Left ventricle myocardium inferior (tissue), 1 donor: Measurements from ENCODE around the gene SHROOM2. TPM values are rescaled to one million over a fixed set of nuclear protein-coding genes. Genes with fewer than 3 reads are reported as not detected.

Experiments
- DNase-seq: peaks from one replicate; pipeline ENCODE4 v3.0.0-alpha.2; 2020
- H3K27ac ChIP-seq: fragments of 200-600 bp; replicated peaks from 2 replicates; pipeline ENCODE4 v1.8.0; 2021
- H3K27me3 ChIP-seq: fragments of 200-600 bp; 2 replicates; pipeline ENCODE4 v1.8.0; 2021; ENCODE audit warnings: low read depth
- H3K36me3 ChIP-seq: fragments of 200-600 bp; 2 replicates; pipeline ENCODE4 v1.8.0; 2021
- H3K4me1 ChIP-seq: fragments of 200-600 bp; 2 replicates; pipeline ENCODE4 v1.8.0; 2021
- H3K4me3 ChIP-seq: fragments of 200-600 bp; 2 replicates; pipeline ENCODE4 v1.8.0; 2021; ENCODE audit warnings: mild to moderate bottlenecking, moderate library complexity
- H3K9me3 ChIP-seq: fragments of 200-600 bp; replicated peaks from 2 replicates; pipeline ENCODE4 v1.8.0; 2021
- intact Hi-C: fragments of 100-400 bp; cut with micrococcal nuclease; formaldehyde crosslinking; loops from one replicate; pipeline ENCODE4 v1.11.0; 2022
- total RNA-seq: library from RNA; stranded (reverse); fragmentation: NEBNext Ultra II Directional; extraction: Animal tissue kit (Norgen Biotek cat#: 25700); gene quantifications from one replicate; pipeline ENCODE4 v1.2.1, GENCODE V29; 2021
- TF ChIP-seq, protein P1 (sequence below): fragments of 200-600 bp; IDR thresholded peaks from 2 replicates; pipeline ENCODE4 v1.8.0; 2021; ENCODE audit warnings: antibody characterized with exemption, mild to moderate bottlenecking, borderline replicate concordance
- donor health status: DM: no; HTN: yes; CAD: no; lungs with severe emphysema.

The SHROOM2 gene
- total RNA-seq, 1 donor from 2014 or later = 0.71 TPM

DNA sequence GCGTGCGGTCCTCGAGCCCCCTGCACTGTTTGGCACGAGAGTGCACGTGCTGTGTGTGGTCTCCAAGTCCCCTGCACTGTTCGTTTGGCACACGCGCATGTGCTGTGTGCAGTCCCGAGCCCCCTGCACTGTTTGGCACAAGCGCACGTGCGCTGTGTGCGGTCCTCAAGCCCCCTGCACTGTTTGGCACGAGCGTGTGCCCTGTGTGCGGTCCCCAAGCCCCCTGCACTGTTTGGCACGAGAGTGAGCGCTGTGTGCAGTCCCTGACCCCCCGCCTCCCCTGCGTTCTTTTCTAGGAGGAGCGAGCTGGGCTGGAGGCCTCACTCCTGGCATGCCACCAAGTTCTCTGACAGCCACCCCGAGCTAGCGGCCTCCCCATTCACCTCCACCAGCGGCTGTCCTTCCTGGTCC is 104.5 kb downstream of the SHROOM2 start:
- H3K27me3 ChIP-seq = no peaks in the 10 kb centered on the region
- H3K4me1 ChIP-seq = no peaks in the 10 kb centered on the region
- no peaks in the 10 kb centered on the region for H3K9me3 ChIP-seq
- intact Hi-C loops = no loop called here
- TF ChIP-seq, protein P1, sequence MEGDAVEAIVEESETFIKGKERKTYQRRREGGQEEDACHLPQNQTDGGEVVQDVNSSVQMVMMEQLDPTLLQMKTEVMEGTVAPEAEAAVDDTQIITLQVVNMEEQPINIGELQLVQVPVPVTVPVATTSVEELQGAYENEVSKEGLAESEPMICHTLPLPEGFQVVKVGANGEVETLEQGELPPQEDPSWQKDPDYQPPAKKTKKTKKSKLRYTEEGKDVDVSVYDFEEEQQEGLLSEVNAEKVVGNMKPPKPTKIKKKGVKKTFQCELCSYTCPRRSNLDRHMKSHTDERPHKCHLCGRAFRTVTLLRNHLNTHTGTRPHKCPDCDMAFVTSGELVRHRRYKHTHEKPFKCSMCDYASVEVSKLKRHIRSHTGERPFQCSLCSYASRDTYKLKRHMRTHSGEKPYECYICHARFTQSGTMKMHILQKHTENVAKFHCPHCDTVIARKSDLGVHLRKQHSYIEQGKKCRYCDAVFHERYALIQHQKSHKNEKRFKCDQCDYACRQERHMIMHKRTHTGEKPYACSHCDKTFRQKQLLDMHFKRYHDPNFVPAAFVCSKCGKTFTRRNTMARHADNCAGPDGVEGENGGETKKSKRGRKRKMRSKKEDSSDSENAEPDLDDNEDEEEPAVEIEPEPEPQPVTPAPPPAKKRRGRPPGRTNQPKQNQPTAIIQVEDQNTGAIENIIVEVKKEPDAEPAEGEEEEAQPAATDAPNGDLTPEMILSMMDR = no peak
- H3K36me3 ChIP-seq = no peaks in the 10 kb centered on the region
- H3K27ac ChIP-seq = no peak overlapping the region
- no peak overlapping the region for H3K4me3 ChIP-seq
- DNase-seq = no peak

DNA sequence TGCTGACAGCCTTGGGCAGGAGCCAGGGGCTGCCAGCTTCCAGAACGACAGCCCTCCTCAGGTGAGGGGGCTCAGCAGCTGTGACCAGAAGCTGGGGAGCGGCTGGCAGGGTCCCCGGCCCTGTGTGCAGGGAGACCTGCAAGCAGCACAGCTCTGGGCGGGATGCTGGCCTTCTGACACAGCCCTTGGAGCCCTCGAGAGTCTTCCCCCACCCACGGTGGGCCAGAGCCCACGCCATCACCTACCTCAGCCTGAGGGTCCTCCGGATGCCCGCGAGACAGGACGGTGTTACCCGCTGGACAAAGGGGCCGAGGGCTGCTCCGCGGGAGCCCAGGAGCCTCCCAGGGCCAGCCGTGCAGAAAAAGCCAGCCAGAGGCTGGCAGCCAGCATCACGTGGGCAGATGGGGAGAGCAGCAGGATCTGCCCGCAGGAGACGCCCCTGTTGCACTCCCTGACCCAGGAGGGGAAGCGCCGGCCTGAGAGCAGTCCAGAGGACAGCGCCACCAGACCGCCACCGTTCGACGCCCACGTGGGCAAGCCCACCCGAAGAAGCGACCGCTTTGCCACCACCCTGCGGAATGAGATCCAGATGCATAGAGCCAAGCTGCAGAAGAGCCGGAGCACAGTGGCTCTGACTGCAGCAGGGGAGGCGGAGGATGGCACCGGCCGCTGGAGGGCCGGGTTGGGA is 109.1 kb downstream of the SHROOM2 start:
- DNase-seq = no peak
- H3K4me3 ChIP-seq = no peak overlapping the region
- H3K4me1 ChIP-seq = no peaks in the 10 kb centered on the region
- no peaks in the 10 kb centered on the region for H3K27me3 ChIP-seq
- intact Hi-C loops = no loop called here
- H3K27ac ChIP-seq = no peak overlapping the region
- no peaks in the 10 kb centered on the region for H3K36me3 ChIP-seq
- TF ChIP-seq, protein P1 = no peak
- H3K9me3 ChIP-seq = no peaks in the 10 kb centered on the region

DNA sequence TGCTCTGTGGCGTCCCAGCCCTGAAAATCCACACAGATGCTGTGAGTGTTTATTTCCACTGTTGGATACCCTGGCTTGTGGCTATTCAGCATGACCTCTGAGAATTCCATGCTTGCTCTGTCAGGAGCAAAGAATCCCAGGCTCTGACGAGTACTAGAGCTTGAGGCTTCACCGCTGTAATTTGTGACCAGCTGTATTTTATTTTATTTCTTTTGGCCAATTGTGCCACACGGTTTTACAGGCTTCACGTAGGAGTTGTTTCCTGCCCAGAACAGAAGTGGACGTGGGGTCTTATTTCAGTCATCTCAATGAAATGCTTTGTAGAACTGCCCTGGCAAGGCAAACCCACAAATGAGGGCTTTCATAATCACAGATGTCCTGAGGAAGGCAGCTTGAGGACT is 111.5 kb downstream of the SHROOM2 start:
- no peak overlapping the region for H3K27ac ChIP-seq
- intact Hi-C loops = no loop called here
- H3K9me3 ChIP-seq = no peaks in the 10 kb centered on the region
- H3K4me1 ChIP-seq = no peaks in the 10 kb centered on the region
- H3K36me3 ChIP-seq = no peaks in the 10 kb centered on the region
- H3K4me3 ChIP-seq = no peak overlapping the region
- TF ChIP-seq, protein P1 = no peak
- DNase-seq = no peak
- H3K27me3 ChIP-seq = no peaks in the 10 kb centered on the region

DNA sequence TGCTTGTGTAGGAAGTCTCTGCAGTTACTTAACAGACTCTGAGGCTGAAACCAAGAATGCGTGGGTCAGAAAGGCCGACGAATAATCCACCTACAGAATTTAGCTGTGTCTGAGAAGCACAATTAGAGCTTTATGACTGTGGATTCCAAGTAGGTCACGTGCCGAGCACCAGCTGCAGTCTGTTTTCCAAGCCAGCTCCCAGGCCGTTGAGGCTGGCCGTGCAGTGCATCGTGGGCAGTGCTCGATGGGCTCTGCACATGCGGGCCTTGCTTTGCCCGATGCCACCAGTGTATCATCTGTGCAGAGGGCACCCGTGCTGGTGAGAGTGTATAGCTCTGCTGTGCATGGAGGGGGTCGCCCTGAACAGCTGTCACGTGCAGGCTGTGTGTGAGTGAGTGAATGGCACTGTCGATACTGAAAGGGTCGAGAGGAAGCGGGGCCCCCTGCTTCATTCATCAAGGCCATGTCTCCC is 113.4 kb downstream of the SHROOM2 start:
- no peak overlapping the region for H3K27ac ChIP-seq
- TF ChIP-seq, protein P1 = no peak
- intact Hi-C loops = no loop called here
- no peaks in the 10 kb centered on the region for H3K9me3 ChIP-seq
- H3K4me1 ChIP-seq = no peaks in the 10 kb centered on the region
- H3K27me3 ChIP-seq = no peaks in the 10 kb centered on the region
- DNase-seq = no peak
- H3K36me3 ChIP-seq = no peaks in the 10 kb centered on the region
- H3K4me3 ChIP-seq = no peak overlapping the region

DNA sequence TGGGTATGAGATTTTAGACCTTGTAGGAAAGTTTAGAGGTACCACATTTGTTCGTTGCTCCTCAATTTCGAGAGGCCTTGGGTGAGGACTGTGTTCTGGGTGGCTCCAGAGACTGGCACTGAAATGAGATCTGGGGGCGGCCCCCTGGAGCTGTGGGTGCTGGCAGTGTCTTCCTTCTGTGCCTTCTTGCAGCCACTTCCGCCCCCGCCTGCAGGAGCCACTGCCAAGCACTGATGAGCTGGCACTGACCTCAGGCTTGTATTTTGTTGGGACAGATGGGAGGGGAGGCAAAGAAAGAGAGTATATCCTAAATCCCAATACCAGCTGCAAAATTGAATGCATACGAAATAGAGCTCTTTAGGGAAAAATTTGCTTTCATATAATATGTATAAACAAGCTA is 116.4 kb downstream of the SHROOM2 start:
- Histone ChIP-seq H3K27ac (no peak overlapping the region), H3K4me3 (no peak overlapping the region), H3K9me3 (no peaks in the 10 kb centered on the region), H3K27me3 (no peaks in the 10 kb centered on the region), H3K36me3 (no peaks in the 10 kb centered on the region), H3K4me1 (no peaks in the 10 kb centered on the region)
- TF ChIP-seq, protein P1 = no peak
- intact Hi-C loops = no loop called here
- no peak for DNase-seq
